ENCODE results near the gene ZNHIT2. TPM values are rescaled to one million over a fixed set of nuclear protein-coding genes. Genes with fewer than 3 reads are reported as not detected.

The ZNHIT2 gene
- total RNA-seq, 1 experiment from 2014 or later = 22.8 TPM

- Histone ChIP-seq H3K27ac (no peak overlapping the region), H3K36me3 (peaks cover 22% of the 10 kb centered on the region), H3K9me3 (replicated peaks) (no peaks in the 10 kb centered on the region), H3K4me1 (replicated peaks) (no peaks in the 10 kb centered on the region), H3K4me3 (no peak overlapping the region), H3K27me3 (replicated peaks) (no peaks in the 10 kb centered on the region)
- no peak for DNase-seq (ENCODE audit: low read depth in 1 of 2, low spot score in 2 of 2)
Observed at GRCh38 chr11:65072631-65072966, 44.9 kb downstream of the ZNHIT2 start.

GRCh38 chr11:65071907-65072630 lies 45.4 kb downstream of the ZNHIT2 start:
- Histone ChIP-seq H3K9me3 (replicated peaks) (no peaks in the 10 kb centered on the region), H3K27me3 (replicated peaks) (no peaks in the 10 kb centered on the region), H3K4me3 (no peak overlapping the region), H3K27ac (no peak overlapping the region), H3K4me1 (replicated peaks) (no peaks in the 10 kb centered on the region), H3K36me3 (peaks cover 16% of the 10 kb centered on the region)
- DNase-seq (ENCODE audit: low read depth in 1 of 2, low spot score in 2 of 2) = no peak

GRCh38 chr11:65069217-65069616 lies 48.3 kb downstream of the ZNHIT2 start:
- DNase-seq (ENCODE audit: low read depth in 1 of 2, low spot score in 2 of 2) = no peak
- H3K36me3 ChIP-seq = no peaks in the 10 kb centered on the region
- H3K9me3 ChIP-seq (replicated peaks) = no peaks in the 10 kb centered on the region
- no peak overlapping the region for H3K4me3 ChIP-seq
- no peaks in the 10 kb centered on the region for H3K4me1 ChIP-seq (replicated peaks)
- no peaks in the 10 kb centered on the region for H3K27me3 ChIP-seq (replicated peaks)
- H3K27ac ChIP-seq = no peak overlapping the region

- no peak overlapping the region for H3K4me3 ChIP-seq
- no peaks in the 10 kb centered on the region for H3K36me3 ChIP-seq
- no peaks in the 10 kb centered on the region for H3K9me3 ChIP-seq (replicated peaks)
- no peaks in the 10 kb centered on the region for H3K27me3 ChIP-seq (replicated peaks)
- H3K4me1 ChIP-seq (replicated peaks) = no peaks in the 10 kb centered on the region
- H3K27ac ChIP-seq = no peak overlapping the region
- no peak for DNase-seq (ENCODE audit: low read depth in 1 of 2, low spot score in 2 of 2)
Observed at GRCh38 chr11:65067446-65067845, 50.1 kb downstream of the ZNHIT2 start.

GRCh38 chr11:65066805-65067291 lies 50.7 kb downstream of the ZNHIT2 start:
- H3K27me3 ChIP-seq (replicated peaks) = no peaks in the 10 kb centered on the region
- H3K4me1 ChIP-seq (replicated peaks) = no peaks in the 10 kb centered on the region
- no peaks in the 10 kb centered on the region for H3K9me3 ChIP-seq (replicated peaks)
- H3K4me3 ChIP-seq = no peak overlapping the region
- H3K27ac ChIP-seq = no peak overlapping the region
- no peak for DNase-seq (ENCODE audit: low read depth in 1 of 2, low spot score in 2 of 2)
- no peaks in the 10 kb centered on the region for H3K36me3 ChIP-seq

Other genes starting within 250 kb of the ZNHIT2 start
- 75.2 and 85.7 TPM in 2 replicates for gene EHD1, start 239.1 kb downstream of the ZNHIT2 start, total RNA-seq (2014; rRNA removed; shearing (Covaris generic))
- 22.5 and 23.2 TPM in 2 replicates for gene ATG2A, start 200.5 kb downstream of the ZNHIT2 start, total RNA-seq (2014; rRNA removed; shearing (Covaris generic))
- gene PPP2R5B, start 193.0 kb downstream of the ZNHIT2 start, total RNA-seq (2014; rRNA removed; shearing (Covaris generic)) = 20.6 and 30.6 TPM in 2 replicates
- not detected in 2 replicates for gene GPHA2, start 181.8 kb downstream of the ZNHIT2 start, total RNA-seq (2014; rRNA removed; shearing (Covaris generic))
- not detected in 2 replicates for gene MAJIN, start 145.6 kb downstream of the ZNHIT2 start, total RNA-seq (2014; rRNA removed; shearing (Covaris generic))
- gene BATF2, start 120.7 kb downstream of the ZNHIT2 start, total RNA-seq (2014; rRNA removed; shearing (Covaris generic)) = not detected in 2 replicates
- gene ARL2, start 103.5 kb downstream of the ZNHIT2 start, total RNA-seq (2014; rRNA removed; shearing (Covaris generic)) = 155 and 222 TPM in 2 replicates
- gene SNX15, start 90.3 kb downstream of the ZNHIT2 start, total RNA-seq (2014; rRNA removed; shearing (Covaris generic)) = 35.3 and 36.9 TPM in 2 replicates
- 35.8 and 69.9 TPM in 2 replicates for gene SAC3D1, start 76.5 kb downstream of the ZNHIT2 start, total RNA-seq (2014; rRNA removed; shearing (Covaris generic))
- not detected in 2 replicates for gene NAALADL1, start 59.1 kb downstream of the ZNHIT2 start, total RNA-seq (2014; rRNA removed; shearing (Covaris generic))
- 90.2 and 124 TPM in 2 replicates for gene CDCA5, start 33.7 kb downstream of the ZNHIT2 start, total RNA-seq (2014; rRNA removed; shearing (Covaris generic))
- gene ZFPL1, start 33.5 kb downstream of the ZNHIT2 start, total RNA-seq (2014; rRNA removed; shearing (Covaris generic)) = 63.7 and 91.9 TPM in 2 replicates
- 387 and 508 TPM in 2 replicates for gene VPS51, start 21.5 kb downstream of the ZNHIT2 start, total RNA-seq (2014; rRNA removed; shearing (Covaris generic))
- 1.5 and 2.4 TPM in 2 replicates for gene TM7SF2, start 5.8 kb downstream of the ZNHIT2 start, total RNA-seq (2014; rRNA removed; shearing (Covaris generic))
- gene FAU, start 4.4 kb upstream of the ZNHIT2 start, total RNA-seq (2014; rRNA removed; shearing (Covaris generic)) = 672 and 1,078 TPM in 2 replicates
- gene MRPL49, start 4.6 kb upstream of the ZNHIT2 start, total RNA-seq (2014; rRNA removed; shearing (Covaris generic)) = 113 and 138 TPM in 2 replicates
- 15.6 and 20.2 TPM in 2 replicates for gene SYVN1, start 16.8 kb upstream of the ZNHIT2 start, total RNA-seq (2014; rRNA removed; shearing (Covaris generic))
- not detected in 2 replicates for gene SPDYC, start 52.5 kb upstream of the ZNHIT2 start, total RNA-seq (2014; rRNA removed; shearing (Covaris generic))
- gene CAPN1, start 64.2 kb upstream of the ZNHIT2 start, total RNA-seq (2014; rRNA removed; shearing (Covaris generic)) = 120 and 177 TPM in 2 replicates
- gene POLA2, start 144.3 kb upstream of the ZNHIT2 start, total RNA-seq (2014; rRNA removed; shearing (Covaris generic)) = 26.8 and 44.2 TPM in 2 replicates
- 10.5 and 16.6 TPM in 2 replicates for gene CDC42EP2, start 197.2 kb upstream of the ZNHIT2 start, total RNA-seq (2014; rRNA removed; shearing (Covaris generic))
- gene DPF2, start 216.2 kb upstream of the ZNHIT2 start, total RNA-seq (2014; rRNA removed; shearing (Covaris generic)) = 87.6 and 105 TPM in 2 replicates
- gene TIGD3, start 237.1 kb upstream of the ZNHIT2 start, total RNA-seq (2014; rRNA removed; shearing (Covaris generic)) = 0.25 TPM in 1 of 2 replicates, not detected in the other